ENCODE measurements around the gene CD109.

CD109 gene

DNA sequence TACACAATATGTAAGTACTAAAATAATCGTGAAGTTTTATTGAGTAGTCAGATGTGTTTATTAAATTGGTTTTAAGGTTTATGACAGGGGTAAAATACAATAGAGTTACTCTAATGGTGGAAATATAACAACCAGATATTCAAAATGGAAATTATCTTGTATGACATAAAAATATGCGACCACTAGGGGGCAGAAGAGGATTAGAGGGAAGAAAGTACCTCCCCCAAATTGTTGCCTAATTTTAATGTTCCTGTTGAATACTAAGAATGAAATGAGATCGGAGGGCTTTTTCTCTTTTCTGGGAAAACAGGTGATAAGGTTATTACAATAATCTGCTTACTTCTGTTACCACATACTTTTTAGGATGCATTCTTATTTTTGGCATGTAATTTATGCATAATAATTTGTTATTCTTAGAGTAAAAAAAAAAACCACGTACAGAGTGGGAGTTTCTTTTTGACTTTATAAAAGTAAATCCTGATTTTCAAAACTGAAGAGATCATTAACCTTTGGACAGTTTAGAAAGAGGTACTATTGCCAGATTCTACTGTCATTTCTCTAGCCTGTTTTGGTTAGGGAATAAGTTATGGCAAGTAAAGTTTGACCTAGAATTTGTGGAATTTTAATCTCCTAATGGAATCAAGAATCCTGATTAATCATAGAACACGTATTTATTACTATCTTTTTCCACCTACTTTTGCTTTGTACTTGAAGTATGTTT, 159.2 kb downstream of the CD109 start:
- DNase-seq (ENCODE audit: low read depth in 4 of 4, low spot score in 1 of 4): peak in 1 of 4 experiments; percentile 19

DNA sequence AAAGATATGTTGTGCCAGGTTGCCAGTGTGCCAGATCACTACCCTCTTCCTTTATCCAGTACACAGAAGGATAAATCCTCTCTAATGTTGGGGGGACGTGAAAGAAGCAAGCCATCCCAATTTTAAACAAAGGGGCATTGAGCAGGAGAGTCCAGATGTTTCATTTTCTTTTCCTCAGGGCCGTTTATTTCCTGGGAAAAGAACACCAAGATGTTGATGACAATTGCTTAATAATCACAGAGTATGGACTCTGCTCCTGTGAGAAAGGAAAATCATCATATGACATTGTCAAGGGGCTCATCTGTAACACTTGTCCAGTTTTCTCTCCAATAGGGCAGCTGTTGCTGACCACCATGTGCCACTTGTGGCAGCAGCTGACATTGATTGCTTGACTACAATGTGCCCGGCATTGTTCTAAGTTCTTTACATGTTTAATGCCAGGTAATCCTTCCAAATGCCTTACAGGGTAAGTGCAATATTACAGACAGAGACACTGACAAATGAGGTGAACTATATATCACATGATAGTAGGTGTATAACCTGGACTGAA, 161.4 kb downstream of the CD109 start:
- no peak for DNase-seq (ENCODE audit: low read depth in 4 of 4, low spot score in 1 of 4)

DNA sequence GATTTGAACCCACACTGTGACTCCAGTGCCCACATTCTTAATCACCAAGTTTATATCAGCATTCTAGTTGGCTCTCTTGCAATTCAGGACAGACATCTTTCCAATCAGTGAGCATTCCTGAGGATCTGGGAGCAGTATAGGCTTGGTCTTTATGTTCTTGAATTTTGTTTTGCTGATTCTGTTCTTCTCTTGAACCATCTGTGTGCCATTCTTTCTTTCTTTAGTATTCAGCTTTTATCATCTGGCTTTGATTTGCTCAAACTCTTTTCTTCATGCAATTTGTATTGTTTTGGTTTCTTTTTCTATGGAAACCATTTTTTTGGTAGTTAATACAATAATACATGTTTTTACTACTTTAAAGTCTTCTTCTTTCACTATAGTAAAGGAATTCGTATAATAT, 162.4 kb downstream of the CD109 start:
- no peak for DNase-seq (ENCODE audit: low read depth in 4 of 4, low spot score in 1 of 4)

DNA sequence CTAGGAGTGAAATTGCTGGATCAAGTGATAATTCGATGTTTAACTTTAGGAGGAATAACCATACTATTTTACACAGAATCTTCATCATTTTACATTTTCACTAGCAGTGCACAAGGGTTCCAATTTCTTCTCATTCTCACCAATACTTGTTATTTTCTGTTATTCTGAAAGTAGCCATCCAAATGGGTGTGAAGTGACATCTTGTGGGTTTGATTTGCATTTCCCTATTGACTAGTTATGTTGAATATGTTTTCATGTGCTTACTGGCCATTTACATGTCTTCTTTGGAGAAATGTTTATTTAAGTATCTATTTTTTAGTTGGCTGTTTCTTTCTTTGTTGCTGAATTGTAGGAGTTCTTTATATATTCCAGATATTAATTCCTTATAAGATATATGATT, 164.3 kb downstream of the CD109 start:
- DNase-seq (ENCODE audit: low read depth in 4 of 4, low spot score in 1 of 4): no peak

DNA sequence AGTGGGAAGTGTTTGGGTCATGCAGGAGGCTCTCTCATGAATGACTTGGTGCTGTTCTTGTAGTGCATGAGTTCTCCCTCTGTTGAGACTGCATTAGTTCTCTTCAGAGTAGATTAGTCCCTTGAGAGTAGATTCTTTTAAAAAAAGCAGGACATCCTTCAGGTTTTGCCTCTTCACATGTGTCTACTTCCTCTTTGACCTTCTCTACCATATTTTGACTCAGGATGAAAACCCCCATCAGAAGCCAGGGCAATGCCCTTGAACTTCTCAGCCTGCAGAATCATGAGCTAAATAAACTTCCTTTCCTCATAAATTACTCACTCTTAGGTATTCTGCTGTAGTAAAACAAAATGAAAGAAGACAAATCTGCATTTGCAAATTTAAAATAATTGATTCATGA, 170.3 kb downstream of the CD109 start:
- no peak for DNase-seq (ENCODE audit: low read depth in 4 of 4, low spot score in 1 of 4)

DNA sequence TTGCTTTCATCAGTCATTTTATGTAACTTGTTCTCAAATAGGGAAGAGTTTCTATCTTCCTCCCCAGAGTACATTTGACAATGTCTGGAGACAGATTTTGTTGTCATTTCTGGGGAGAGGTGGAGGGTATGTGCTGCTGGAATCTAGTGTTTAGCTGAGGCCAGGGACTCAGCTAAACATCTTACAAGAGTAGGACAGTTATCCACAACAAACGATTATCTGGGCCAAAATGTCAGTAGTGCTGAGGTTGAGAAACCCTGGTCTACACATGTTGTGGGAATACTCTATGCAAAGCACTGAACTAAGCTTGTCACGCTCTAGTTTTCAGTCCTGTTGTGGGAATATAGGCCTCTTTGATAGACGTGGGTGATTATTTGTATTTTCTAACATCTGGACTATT, 171.4 kb downstream of the CD109 start:
- DNase-seq (ENCODE audit: low read depth in 4 of 4, low spot score in 1 of 4): no peak

DNA sequence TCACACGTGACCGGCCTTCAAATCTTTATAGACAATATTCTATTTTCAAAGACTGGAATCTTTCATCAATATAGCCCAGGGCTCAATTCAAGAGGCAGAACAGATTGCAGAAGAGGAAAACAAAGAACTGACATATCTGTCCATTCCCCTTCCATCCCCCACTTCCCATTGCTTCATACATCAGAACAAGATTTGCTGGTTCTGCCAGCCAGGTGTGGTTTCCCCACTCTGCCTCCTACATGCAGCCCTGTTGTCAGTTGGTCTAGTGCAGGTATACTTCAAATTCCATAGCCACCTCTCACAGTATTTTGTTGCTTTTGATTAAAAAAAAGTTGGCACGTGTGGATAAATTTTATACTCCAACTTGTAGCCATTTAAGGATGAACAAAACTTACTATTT, 174.9 kb downstream of the CD109 start:
- no peak for DNase-seq (ENCODE audit: low read depth in 4 of 4, low spot score in 1 of 4)

DNA sequence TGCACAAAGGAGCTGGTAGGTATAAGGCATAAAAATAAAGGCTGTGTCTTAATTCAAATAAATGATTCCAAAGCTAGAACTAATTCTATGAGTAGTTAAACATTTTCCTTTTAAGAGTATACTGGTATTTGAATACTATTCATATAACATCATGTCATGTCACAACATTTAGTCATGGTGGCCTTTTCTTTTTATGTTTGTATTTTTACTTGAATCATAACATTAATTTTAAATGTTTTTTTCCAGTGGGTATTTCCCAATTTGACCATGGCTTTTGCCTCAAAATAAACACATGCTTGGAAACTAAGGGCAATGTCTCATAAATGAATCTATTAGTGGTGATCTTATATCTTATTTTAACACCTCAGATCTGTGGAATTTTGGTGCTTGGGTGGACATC, 177.1 kb downstream of the CD109 start:
- DNase-seq (ENCODE audit: low read depth in 4 of 4, low spot score in 1 of 4): no peak

All from stimulated activated CD4-positive, alpha-beta T cell treated with anti-CD3 and anti-CD28 coated beads, Interleukin-1b, Interleukin-23, amount 100 ng/mL, for 24 hours (primary cell).